ENCODE data around the gene SCAF1. TPM values are rescaled to one million over a fixed set of nuclear protein-coding genes. Genes with fewer than 3 reads are reported as not detected.
A peak's percentile ranks its signal among the peaks of the same experiment; 100 is the strongest.

SCAF1 gene
- total and polyA plus RNA-seq, 9 of the 15 experiments (the other 6 are each of a cell fraction or from before 2014, with no cell fraction given) = 0.20 to 79.0 (median 4.9) TPM

DNA sequence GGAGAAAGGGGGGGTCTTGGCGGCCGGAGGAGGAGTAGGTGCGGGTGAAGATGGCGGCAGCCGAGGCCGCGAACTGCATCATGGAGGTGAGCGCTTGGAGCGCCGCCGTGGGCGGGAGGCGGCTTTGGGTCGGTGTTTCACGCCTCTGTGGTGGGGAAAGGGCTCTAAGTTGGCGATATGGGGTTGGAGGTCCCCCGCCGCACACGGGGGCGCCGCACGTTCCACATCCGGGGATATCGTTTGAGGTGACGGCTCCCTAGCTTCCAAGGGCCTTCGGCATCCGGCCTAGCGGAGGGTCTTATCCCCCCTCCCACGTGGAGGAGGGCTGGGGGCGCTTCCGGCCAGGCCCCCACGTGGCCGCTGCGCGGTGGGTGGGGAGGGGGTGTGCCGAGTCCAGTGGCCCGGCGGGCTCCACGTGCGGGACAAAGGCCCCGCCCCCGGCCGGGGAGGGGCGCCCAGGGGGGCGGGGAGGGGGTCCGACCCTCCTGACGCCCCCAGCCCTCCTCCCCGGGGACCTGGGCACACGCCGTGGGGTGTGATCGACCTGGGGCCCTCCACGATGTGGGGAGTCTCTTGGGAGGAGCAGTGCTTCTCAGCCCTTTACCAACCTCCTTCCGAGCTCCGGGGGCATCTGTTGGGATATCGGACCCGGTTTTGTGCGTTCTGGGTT, 35.4 kb downstream of the SCAF1 start, which contains the start of gene PRMT1 (continued):
- TF ChIP-seq CCNT2 (IDR thresholded peaks at IDR 0.05; ENCODE audit: borderline replicate concordance, extremely low read depth, insufficient read length, low read depth, low read length) = peak; percentile 53
- peak; percentile 55; the same call in 1 of the 2 replicates for TF ChIP-seq ESRRA (IDR thresholded peaks at IDR 0.05; ENCODE audit: borderline replicate concordance, low read depth)
- peak; percentile 63; the same call in 1 of the 2 replicates for TF ChIP-seq POLR2H (tag; IDR thresholded peaks at IDR 0.05; ENCODE audit: low read depth)
- no peak for TF ChIP-seq ZFP1 (CRISPR knock-in tag; IDR thresholded peaks at IDR 0.05)
- TF ChIP-seq KDM1A (IDR thresholded peaks at IDR 0.05) = no peak
- TF ChIP-seq, protein P1, sequence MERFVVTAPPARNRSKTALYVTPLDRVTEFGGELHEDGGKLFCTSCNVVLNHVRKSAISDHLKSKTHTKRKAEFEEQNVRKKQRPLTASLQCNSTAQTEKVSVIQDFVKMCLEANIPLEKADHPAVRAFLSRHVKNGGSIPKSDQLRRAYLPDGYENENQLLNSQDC (CRISPR knock-in tag; IDR thresholded peaks at IDR 0.05) = peak; percentile 32; the same call in 1 of the 2 replicates
- peak; percentile 69 for TF ChIP-seq RBBP5 (IDR thresholded peaks at IDR 0.05; ENCODE audit: borderline replicate concordance, insufficient read depth, low read length, poor library complexity, severe bottlenecking)
- TF ChIP-seq NFIX (CRISPR knock-in tag; IDR thresholded peaks at IDR 0.05; ENCODE audit: low read depth) = no peak
- no peak for TF ChIP-seq ZC3H11A (IDR thresholded peaks at IDR 0.05; ENCODE audit: low read depth, low read length)
- TF ChIP-seq RFX7 (CRISPR knock-in tag; IDR thresholded peaks at IDR 0.05) = 0 out of 2 replicates have a peak, but pooled peaks have one; percentile 74
- TF ChIP-seq NR2C1 (IDR thresholded peaks at IDR 0.05) = no peak; the same call in 1 of the 2 replicates
- TF ChIP-seq NR2C1 (tag; IDR thresholded peaks at IDR 0.05) = no peak
- TF ChIP-seq SMAD2 (IDR thresholded peaks at IDR 0.05; ENCODE audit: low read depth, low read length) = no peak
- TF ChIP-seq RUNX1 (IDR thresholded peaks at IDR 0.05; ENCODE audit: low read depth) = no peak
- TF ChIP-seq, protein P2, sequence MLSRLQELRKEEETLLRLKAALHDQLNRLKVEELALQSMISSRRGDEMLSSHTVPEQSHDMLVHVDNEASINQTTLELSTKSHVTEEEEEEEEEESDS (CRISPR knock-in tag; IDR thresholded peaks at IDR 0.05) = no peak
- no peak for TF ChIP-seq KDM2B (CRISPR knock-in tag; IDR thresholded peaks at IDR 0.05)
- no peak for TF ChIP-seq ZNF217 (CRISPR knock-in tag; IDR thresholded peaks at IDR 0.05)
- TF ChIP-seq ZNF764 (CRISPR knock-in tag; IDR thresholded peaks at IDR 0.05; ENCODE audit: low read depth) = 0 out of 2 replicates have a peak, but pooled peaks have one; percentile 43
- TF ChIP-seq HNRNPL (IDR thresholded peaks at IDR 0.05; ENCODE audit: low read depth, low read length) = 0 out of 2 replicates have a peak, but pooled peaks have one; percentile 48
- TF ChIP-seq KLF13 (tag; IDR thresholded peaks at IDR 0.05; ENCODE audit: borderline replicate concordance, low read depth) = peak; percentile 89
- 0 out of 2 replicates have a peak, but pooled peaks have one; percentile 35 for TF ChIP-seq RB1 (IDR thresholded peaks at IDR 0.05; ENCODE audit: low read depth)
- TF ChIP-seq ZNF143 (CRISPR knock-in tag; IDR thresholded peaks at IDR 0.05) = 0 out of 2 replicates have a peak, but pooled peaks have one; percentile 38
- no peak for TF ChIP-seq ZNF3 (CRISPR knock-in tag; IDR thresholded peaks at IDR 0.05)
- TF ChIP-seq, protein P3, sequence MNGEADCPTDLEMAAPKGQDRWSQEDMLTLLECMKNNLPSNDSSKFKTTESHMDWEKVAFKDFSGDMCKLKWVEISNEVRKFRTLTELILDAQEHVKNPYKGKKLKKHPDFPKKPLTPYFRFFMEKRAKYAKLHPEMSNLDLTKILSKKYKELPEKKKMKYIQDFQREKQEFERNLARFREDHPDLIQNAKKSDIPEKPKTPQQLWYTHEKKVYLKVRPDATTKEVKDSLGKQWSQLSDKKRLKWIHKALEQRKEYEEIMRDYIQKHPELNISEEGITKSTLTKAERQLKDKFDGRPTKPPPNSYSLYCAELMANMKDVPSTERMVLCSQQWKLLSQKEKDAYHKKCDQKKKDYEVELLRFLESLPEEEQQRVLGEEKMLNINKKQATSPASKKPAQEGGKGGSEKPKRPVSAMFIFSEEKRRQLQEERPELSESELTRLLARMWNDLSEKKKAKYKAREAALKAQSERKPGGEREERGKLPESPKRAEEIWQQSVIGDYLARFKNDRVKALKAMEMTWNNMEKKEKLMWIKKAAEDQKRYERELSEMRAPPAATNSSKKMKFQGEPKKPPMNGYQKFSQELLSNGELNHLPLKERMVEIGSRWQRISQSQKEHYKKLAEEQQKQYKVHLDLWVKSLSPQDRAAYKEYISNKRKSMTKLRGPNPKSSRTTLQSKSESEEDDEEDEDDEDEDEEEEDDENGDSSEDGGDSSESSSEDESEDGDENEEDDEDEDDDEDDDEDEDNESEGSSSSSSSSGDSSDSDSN (IDR thresholded peaks at IDR 0.05; ENCODE audit: borderline replicate concordance in 1 of 2, low read depth in 2 of 2, low read length in 2 of 2) = no peak
- no peak for TF ChIP-seq IRF2 (CRISPR knock-in tag; IDR thresholded peaks at IDR 0.05)
- peak; percentile 97 for TF ChIP-seq SAP30 (IDR thresholded peaks at IDR 0.05; ENCODE audit: borderline replicate concordance, insufficient read depth, low read depth, low read length, poor library complexity, severe bottlenecking)

Measured in K562 (cell line).